Panc1 (cell line): ENCODE data around the gene LRRC38. TPM values are rescaled to one million over a fixed set of nuclear protein-coding genes. Genes with fewer than 3 reads are reported as not detected.

Experiments
- ATAC-seq: fragments of 200-7000 bp; cut with Tn5 transposase; 2 replicates; pipeline ENCODE4 v1.9.1; 2020; ENCODE audit warnings: mild to moderate bottlenecking, moderate library complexity
- BruUV-seq: library from RNA; stranded (reverse); fragments of 400-500 nt; replicated peaks from 2 replicates; lab custom pipeline; 2021; lab: Mats Ljungman, UMichigan
- CTCF ChIA-PET: fragments of 300-600 bp; sonication (Branson Sonifier 250); formaldehyde crosslinking; loops from one replicate; lab custom pipeline; 2022; ENCODE audit warnings: antibody characterized with exemption; lab: Charles Lee
- POLR2A ChIA-PET: fragments of 300-600 bp; sonication (Branson Sonifier 250); formaldehyde crosslinking; loops from one replicate; lab custom pipeline; 2022; ENCODE audit warnings: antibody characterized with exemption; lab: Charles Lee
- DNase-seq: peaks from one replicate; pipeline ENCODE4 v3.0.0-alpha.2; 2010; ENCODE audit warnings: low read depth, low spot score
- H3K27ac ChIP-seq: 2 replicates; pipeline ENCODE4 v1.5.1; 2011; ENCODE audit warnings: mild to moderate bottlenecking, low read length, inconsistent platforms
- H3K27me3 ChIP-seq: fragments of 200-500 bp; sonication (Bioruptor generic); 2 replicates; pipeline ENCODE4 v1.6.0; 2014; ENCODE audit warnings: low read length, inconsistent platforms; ENCODE audit not compliant: control insufficient read depth, insufficient read depth
- H3K36me3 ChIP-seq: fragments of 200-500 bp; sonication (Bioruptor generic); 2 replicates; pipeline ENCODE4 v1.5.1; 2014; ENCODE audit warnings: inconsistent platforms, mild to moderate bottlenecking, low read length, moderate library complexity; ENCODE audit not compliant: control insufficient read depth, insufficient read depth
- H3K4me1 ChIP-seq: 2 replicates; pipeline ENCODE4 v1.5.1; 2011; ENCODE audit warnings: inconsistent platforms, mild to moderate bottlenecking, low read length, moderate library complexity; ENCODE audit not compliant: control insufficient read depth, insufficient read depth
- H3K4me3 ChIP-seq, 2 experiments: 2 replicates each; pipeline ENCODE4 v1.5.1; 2011 to 2012; ENCODE audit warnings: low read depth in 2 of 2, low read length in 2 of 2, mild to moderate bottlenecking in 2 of 2, inconsistent platforms in 1 of 2, moderate library complexity in 1 of 2
- H3K9me3 ChIP-seq: fragments of 200-500 bp; sonication (Bioruptor generic); 2 replicates; pipeline ENCODE4 v1.5.1; 2014; ENCODE audit warnings: low read depth, mild to moderate bottlenecking, inconsistent platforms, low read length, moderate library complexity; ENCODE audit not compliant: control insufficient read depth, insufficient read depth
- CTCF ChIP-seq: fragments of 450-650 bp; IDR thresholded peaks from 2 replicates; pipeline ENCODE4 v1.5.1; 2017; ENCODE audit warnings: mild to moderate bottlenecking
- POLR2AphosphoS5 ChIP-seq: IDR thresholded peaks from 2 replicates; pipeline ENCODE4 v1.6.1; 2012; ENCODE audit warnings: mild to moderate bottlenecking, low read depth, low read length, moderate library complexity
- REST ChIP-seq, 2 experiments: IDR thresholded peaks; 2 replicates each; pipeline ENCODE4 v1.6.1; 2011 to 2012; ENCODE audit warnings: low read depth in 2 of 2, control low read depth in 1 of 2, low read length in 1 of 2, mild to moderate bottlenecking in 1 of 2, moderate library complexity in 1 of 2; ENCODE audit not compliant: insufficient read depth in 1 of 2
- SIN3A ChIP-seq: IDR thresholded peaks from 2 replicates; pipeline ENCODE4 v1.6.1; 2012; ENCODE audit warnings: low read depth, mild to moderate bottlenecking, low read length, moderate library complexity, borderline replicate concordance; ENCODE audit not compliant: insufficient read depth
- TCF7L2 ChIP-seq: IDR thresholded peaks from 2 replicates; pipeline ENCODE4 v1.6.1; 2011; ENCODE audit warnings: mild to moderate bottlenecking, low read depth, low read length, inconsistent platforms
- in situ Hi-C: cut with HindIII; loops from 2 replicates; pipeline ENCODE4 v1.10.0; 2016; ENCODE audit warnings: low sequenced_read_pairs, low pct_unique_long_range_greater_than_20kb
- intact Hi-C: fragments of 100-400 bp; cut with micrococcal nuclease; formaldehyde crosslinking; loops from one replicate; pipeline ENCODE4 v1.10.0; 2022; ENCODE audit not compliant: unreplicated experiment
- total RNA-seq: library from RNA; stranded (reverse); gene quantifications from one replicate; pipeline ENCODE4 v1.2.1, GENCODE V29; 2021; ENCODE audit not compliant: unreplicated experiment

Gene LRRC38
- total RNA-seq, 1 experiment from 2014 or later = not detected

- BruUV-seq = no TSS peak
- ATAC-seq = no peak
- CTCF ChIA-PET = no interaction called here
- no peak for DNase-seq
- TF ChIP-seq TCF7L2 (no peak), POLR2AphosphoS5 (no peak), CTCF (no peak), REST (IDR thresholded peaks at IDR 0.05; ENCODE audit: insufficient read depth in 1 of 2, low read depth in 2 of 2, low read length in 1 of 2) (no peak), SIN3A (no peak)
- no peaks in the 10 kb centered on the region for H3K36me3 ChIP-seq
- H3K9me3 ChIP-seq = no peaks in the 10 kb centered on the region
- POLR2A ChIA-PET = no interaction called here
- in situ Hi-C loops (no loop called here), intact Hi-C loops (no loop called here)
- no peaks in the 10 kb centered on the region for H3K4me1 ChIP-seq
- H3K27me3 ChIP-seq = no peaks in the 10 kb centered on the region; the same call in 1 of the 2 replicates
- H3K4me3 ChIP-seq = no peak overlapping the region
- H3K27ac ChIP-seq = no peak overlapping the region
These were observed 8.8 kb downstream of the LRRC38 start for GRCh38 chr1:13505020-13505419.

- intact Hi-C loops (no loop called here), in situ Hi-C loops (no loop called here)
- Histone ChIP-seq H3K9me3 (no peaks in the 10 kb centered on the region), H3K36me3 (no peaks in the 10 kb centered on the region), H3K4me1 (no peaks in the 10 kb centered on the region), H3K4me3 (no peak overlapping the region), H3K27ac (no peak overlapping the region), H3K27me3 (no peaks in the 10 kb centered on the region)
- TF ChIP-seq REST (IDR thresholded peaks at IDR 0.05; ENCODE audit: insufficient read depth in 1 of 2, low read depth in 2 of 2, low read length in 1 of 2) (no peak), TCF7L2 (no peak), CTCF (no peak), POLR2AphosphoS5 (no peak), SIN3A (no peak)
- ATAC-seq = no peak
- POLR2A ChIA-PET = no interaction called here
- no TSS peak for BruUV-seq
- CTCF ChIA-PET = no interaction called here
- DNase-seq = no peak
These were observed 13.0 kb downstream of the LRRC38 start for GRCh38 chr1:13500806-13501205.
